Natural killer cell (primary cell): ENCODE results near the gene PTPRN2. TPM values are rescaled to one million over a fixed set of nuclear protein-coding genes. Genes with fewer than 3 reads are reported as not detected.

ENCODE experiments used
- ATAC-seq, 3 donors: fragments of 150-1000 bp in 2 of 3; fragments of 200-7000 bp in 1 of 3; cut with Tn5 transposase; 1 replicate in 1 of 3; 2 replicates in 2 of 3; pipeline ENCODE4 v1.10.0; 2021; ENCODE audit warnings: mild to moderate bottlenecking in 2 of 3, moderate library complexity in 2 of 3
- DNase-seq, 2 donors: peaks; one replicate each; pipeline versions ENCODE4 v3.0.0 to v3.0.0-alpha.2; 2013 to 2021; ENCODE audit warnings: mixed read lengths in 1 of 2
- H3K27ac ChIP-seq: one replicate; pipeline ENCODE4 v1.5.1; 2013; ENCODE audit warnings: mild to moderate bottlenecking, low read length
- H3K27me3 ChIP-seq: one replicate; pipeline ENCODE4 v1.6.1; 2013; ENCODE audit warnings: low read length; ENCODE audit not compliant: control insufficient read depth, insufficient read depth
- H3K36me3 ChIP-seq: one replicate; pipeline ENCODE4 v1.6.1; 2013; ENCODE audit warnings: low read length; ENCODE audit not compliant: control insufficient read depth, insufficient read depth
- H3K4me1 ChIP-seq: one replicate; pipeline ENCODE4 v1.6.1; 2013; ENCODE audit warnings: low read length; ENCODE audit not compliant: control insufficient read depth, insufficient read depth
- H3K4me3 ChIP-seq: one replicate; pipeline ENCODE4 v1.5.1; 2013; ENCODE audit warnings: low read length
- H3K9me3 ChIP-seq: one replicate; pipeline ENCODE4 v1.6.1; 2013; ENCODE audit warnings: low read length; ENCODE audit not compliant: control insufficient read depth, insufficient read depth
- H3K27ac Mint-ChIP-seq, 2 donors: one replicate each; pipeline ENCODE4 v1.8.0; 2022; ENCODE audit warnings: mild to moderate bottlenecking in 2 of 2, mixed read lengths in 2 of 2, moderate library complexity in 1 of 2
- H3K27me3 Mint-ChIP-seq, 2 donors: one replicate each; pipeline ENCODE4 v1.8.0; 2022; ENCODE audit warnings: low read depth in 2 of 2, mixed read lengths in 2 of 2
- H3K36me3 Mint-ChIP-seq: one replicate; pipeline ENCODE4 v1.8.0; 2022; ENCODE audit warnings: mixed read lengths
- H3K4me1 Mint-ChIP-seq, 2 donors: one replicate each; pipeline ENCODE4 v1.8.0; 2022; ENCODE audit warnings: mixed read lengths in 2 of 2
- H3K4me3 Mint-ChIP-seq: one replicate; pipeline ENCODE4 v1.8.0; 2022; ENCODE audit warnings: mild to moderate bottlenecking, moderate library complexity, mixed read lengths
- H3K9me3 Mint-ChIP-seq, 2 donors: one replicate each; pipeline ENCODE4 v1.8.0; 2022; ENCODE audit warnings: mixed read lengths in 2 of 2
- WGBS: methylation state at CpG from one replicate; pipeline ENCODE4 v1.1.7; 2013; ENCODE audit warnings: missing lambda C conversion rate; ENCODE audit not compliant: insufficient coverage; 5-methylcytosine and 5-hydroxymethylcytosine counted together
- intact Hi-C: fragments of 100-400 bp; cut with micrococcal nuclease; formaldehyde crosslinking; loops from one replicate; pipeline ENCODE4 v1.14.2; 2022
- total RNA-seq, 4 donors: library from RNA; stranded (reverse); fragments of 120-200 nt in 1 of 4; gene quantifications; one replicate each; pipeline versions ENCODE4 v1.2.3 to v1.2.4, GENCODE V29; 2013 to 2022
- TF ChIP-seq, protein P1 (sequence below): fragments of 200-600 bp; IDR thresholded peaks from one replicate; pipeline ENCODE4 v1.8.0; 2022; ENCODE audit warnings: antibody characterized with exemption

PTPRN2 gene
- total RNA-seq, 3 donors from 2014 or later (not counting 1 experiment from before 2014, with no cell fraction given), result 1.3 to 2.5 (median 1.9) TPM

DNA sequence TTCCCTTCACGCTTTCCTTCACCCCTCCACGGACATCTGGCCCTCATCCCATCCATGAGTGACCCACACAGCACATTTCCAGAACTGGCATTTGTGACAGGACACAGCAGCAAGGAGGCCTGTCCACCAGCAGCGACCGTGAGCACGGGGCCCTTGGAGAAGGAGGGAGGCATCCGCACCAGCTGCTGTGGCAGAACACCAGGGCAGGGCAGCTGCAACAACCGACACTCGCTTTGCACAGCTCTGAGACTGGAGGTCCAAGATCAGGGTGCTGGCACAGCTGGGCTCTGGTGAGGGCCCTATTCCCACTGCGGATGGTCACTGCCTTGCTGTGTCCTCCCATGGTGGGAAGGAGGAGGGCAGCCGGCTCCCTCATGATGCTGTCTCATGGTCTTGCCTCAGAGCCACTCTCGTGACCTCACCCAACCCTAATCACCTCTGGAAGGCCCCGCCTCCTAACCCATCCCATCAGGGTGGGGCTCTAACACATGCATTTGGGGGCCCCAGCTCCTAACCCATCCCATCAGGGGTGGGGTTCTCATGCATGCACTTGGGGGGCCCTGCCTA is 36.7 kb downstream of the PTPRN2 start:
- Histone ChIP-seq H3K4me1 (no peaks in the 10 kb centered on the region), H3K9me3 (no peaks in the 10 kb centered on the region), H3K27me3 (no peaks in the 10 kb centered on the region), H3K4me3 (no peak overlapping the region), H3K27ac (no peak overlapping the region), H3K36me3 (no peaks in the 10 kb centered on the region)
- Mint-ChIP-seq H3K27ac (no peak overlapping the region), H3K9me3 (peaks cover 0 to under 1% of the 10 kb centered on the region in 2 donors), H3K27me3 (peaks cover 0 to 4% of the 10 kb centered on the region in 2 donors), H3K36me3 (no peaks in the 10 kb centered on the region), H3K4me1 (no peaks in the 10 kb centered on the region), H3K4me3 (no peak overlapping the region)
- DNase-seq (no peak), ATAC-seq (no peak)
- 84% methylated on average over 12 of the region's 12 CpGs for WGBS
- intact Hi-C loops, result no loop called here
- TF ChIP-seq, protein P1, sequence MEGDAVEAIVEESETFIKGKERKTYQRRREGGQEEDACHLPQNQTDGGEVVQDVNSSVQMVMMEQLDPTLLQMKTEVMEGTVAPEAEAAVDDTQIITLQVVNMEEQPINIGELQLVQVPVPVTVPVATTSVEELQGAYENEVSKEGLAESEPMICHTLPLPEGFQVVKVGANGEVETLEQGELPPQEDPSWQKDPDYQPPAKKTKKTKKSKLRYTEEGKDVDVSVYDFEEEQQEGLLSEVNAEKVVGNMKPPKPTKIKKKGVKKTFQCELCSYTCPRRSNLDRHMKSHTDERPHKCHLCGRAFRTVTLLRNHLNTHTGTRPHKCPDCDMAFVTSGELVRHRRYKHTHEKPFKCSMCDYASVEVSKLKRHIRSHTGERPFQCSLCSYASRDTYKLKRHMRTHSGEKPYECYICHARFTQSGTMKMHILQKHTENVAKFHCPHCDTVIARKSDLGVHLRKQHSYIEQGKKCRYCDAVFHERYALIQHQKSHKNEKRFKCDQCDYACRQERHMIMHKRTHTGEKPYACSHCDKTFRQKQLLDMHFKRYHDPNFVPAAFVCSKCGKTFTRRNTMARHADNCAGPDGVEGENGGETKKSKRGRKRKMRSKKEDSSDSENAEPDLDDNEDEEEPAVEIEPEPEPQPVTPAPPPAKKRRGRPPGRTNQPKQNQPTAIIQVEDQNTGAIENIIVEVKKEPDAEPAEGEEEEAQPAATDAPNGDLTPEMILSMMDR, result no peak

DNA sequence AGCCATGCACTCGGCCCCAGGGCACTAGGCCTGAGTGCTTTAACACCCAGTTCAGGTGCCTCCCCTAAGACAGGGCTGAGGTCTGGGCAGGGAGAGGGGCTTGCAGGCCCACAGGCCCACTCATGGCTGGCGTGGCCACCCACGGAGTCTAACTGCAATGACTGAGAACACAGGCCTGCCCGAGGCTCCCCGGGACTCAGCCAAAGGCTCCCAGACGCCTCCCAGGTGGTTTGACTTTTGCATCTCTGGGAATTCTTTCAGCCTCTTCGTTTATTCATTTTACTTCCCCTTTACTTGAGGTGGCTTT is 37.3 kb downstream of the PTPRN2 start:
- intact Hi-C loops, result no loop called here
- no peak overlapping the region for H3K4me3 Mint-ChIP-seq
- H3K4me1 ChIP-seq, result no peaks in the 10 kb centered on the region
- peaks cover 0 to 4% of the 10 kb centered on the region in 2 donors for H3K27me3 Mint-ChIP-seq
- no peak for ATAC-seq
- H3K36me3 Mint-ChIP-seq, result no peaks in the 10 kb centered on the region
- H3K36me3 ChIP-seq, result no peaks in the 10 kb centered on the region
- H3K4me3 ChIP-seq, result no peak overlapping the region
- H3K4me1 Mint-ChIP-seq, result no peaks in the 10 kb centered on the region
- H3K27me3 ChIP-seq, result no peaks in the 10 kb centered on the region
- H3K9me3 ChIP-seq, result no peaks in the 10 kb centered on the region
- WGBS, result 66% methylated on average over 7 of the region's 7 CpGs
- H3K27ac Mint-ChIP-seq, result no peak overlapping the region
- no peak overlapping the region for H3K27ac ChIP-seq
- H3K9me3 Mint-ChIP-seq, result no peaks in the 10 kb centered on the region
- TF ChIP-seq, protein P1, result no peak
- DNase-seq, result no peak

DNA sequence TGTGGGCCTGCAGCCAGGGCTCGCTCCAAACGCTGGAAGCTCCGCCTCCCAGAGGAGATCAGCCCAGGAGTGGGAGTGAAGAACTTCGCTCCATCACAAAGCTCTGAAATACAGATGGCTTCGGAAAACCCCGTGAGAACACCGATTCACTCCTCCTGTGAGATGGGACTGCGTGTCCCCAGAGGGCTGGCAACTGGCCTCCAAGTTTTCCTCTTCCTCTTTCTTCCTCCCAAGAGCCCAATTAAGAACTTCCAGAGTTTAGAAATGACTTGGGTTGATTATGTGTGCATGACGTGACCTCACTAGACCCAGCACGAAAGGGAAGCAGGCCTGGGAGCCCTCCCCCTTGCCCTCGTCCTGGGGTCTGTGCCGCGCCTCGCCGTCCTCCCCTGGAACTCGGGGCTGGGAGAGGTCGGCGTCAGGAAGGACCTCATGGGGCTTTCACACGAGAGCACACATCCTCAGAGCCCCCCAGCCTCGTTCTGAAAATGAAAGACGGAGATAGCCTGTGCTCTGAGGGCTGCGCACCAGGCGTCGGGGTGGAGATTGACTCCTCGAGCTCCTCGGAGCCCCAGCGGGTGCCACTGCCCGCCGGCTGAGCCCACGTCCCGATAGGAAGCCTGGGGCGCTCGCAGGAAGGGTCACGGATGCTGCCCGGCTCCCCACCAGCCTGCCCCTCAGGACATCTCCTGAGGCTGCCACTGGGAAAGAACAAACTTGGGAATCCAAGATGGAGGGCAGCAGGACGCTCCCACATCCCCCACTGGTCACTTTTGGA is 37.8 kb downstream of the PTPRN2 start:
- Mint-ChIP-seq H3K9me3 (no peaks in the 10 kb centered on the region), H3K27me3 (peaks cover 0 to 4% of the 10 kb centered on the region in 2 donors), H3K4me3 (no peak overlapping the region), H3K4me1 (no peaks in the 10 kb centered on the region), H3K36me3 (no peaks in the 10 kb centered on the region), H3K27ac (no peak overlapping the region)
- H3K4me3 ChIP-seq, result no peak overlapping the region
- intact Hi-C loops, result no loop called here
- no peaks in the 10 kb centered on the region for H3K36me3 ChIP-seq
- no peak for ATAC-seq
- 74% methylated on average over 36 of the region's 36 CpGs for WGBS
- TF ChIP-seq, protein P1, result no peak
- no peak overlapping the region for H3K27ac ChIP-seq
- no peaks in the 10 kb centered on the region for H3K27me3 ChIP-seq
- no peak for DNase-seq
- no peaks in the 10 kb centered on the region for H3K4me1 ChIP-seq
- H3K9me3 ChIP-seq, result no peaks in the 10 kb centered on the region
